GM21360 (cell line): ENCODE data around the gene ASAP2.

ENCODE experiments used
- ATAC-seq: cut with Tn5 transposase; IDR thresholded peaks from one replicate; pipeline ENCODE4 v1.9.1; 2021; ENCODE audit warnings: mild to moderate bottlenecking, moderate library complexity; ENCODE audit not compliant: unreplicated experiment

Gene ASAP2

DNA sequence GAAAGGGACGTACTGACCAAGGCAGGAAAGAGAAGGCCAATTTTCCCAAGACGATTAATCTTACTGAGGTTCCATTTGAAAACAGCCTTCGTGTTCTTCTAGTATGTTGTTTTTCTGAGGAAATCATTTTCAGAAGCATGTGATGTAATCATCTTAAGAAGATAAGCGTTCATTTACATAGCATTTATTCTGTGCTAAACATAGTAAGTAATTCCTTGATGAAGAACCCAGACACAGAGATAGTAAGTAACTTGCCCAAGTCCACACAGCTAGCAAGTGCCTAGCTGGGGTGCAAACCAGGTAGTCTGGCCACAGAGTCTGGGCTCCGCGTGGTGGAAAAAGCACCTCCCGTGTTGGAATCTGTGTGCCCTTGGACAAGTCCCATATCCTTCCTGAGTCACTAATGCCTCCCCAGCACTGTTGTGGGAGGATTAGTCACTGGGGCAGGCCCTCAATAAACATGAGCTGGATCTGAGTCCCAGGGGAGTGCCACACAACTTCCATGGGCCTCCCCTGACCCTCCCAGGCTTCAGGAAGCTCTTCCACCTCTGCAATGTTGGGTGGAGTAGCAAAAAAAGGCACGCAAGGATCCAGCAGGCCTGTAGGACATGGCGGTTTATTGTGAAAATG lies 26.9 kb upstream of the ASAP2 start:
- ATAC-seq, result no peak

- no peak for ATAC-seq
Measured at GRCh38 chr2:9184361-9184760, 22.3 kb upstream of the ASAP2 start.

GRCh38 chr2:9187620-9188214 lies 18.9 kb upstream of the ASAP2 start:
- no peak for ATAC-seq

GRCh38 chr2:9188823-9189222 lies 17.8 kb upstream of the ASAP2 start:
- ATAC-seq, result no peak

DNA sequence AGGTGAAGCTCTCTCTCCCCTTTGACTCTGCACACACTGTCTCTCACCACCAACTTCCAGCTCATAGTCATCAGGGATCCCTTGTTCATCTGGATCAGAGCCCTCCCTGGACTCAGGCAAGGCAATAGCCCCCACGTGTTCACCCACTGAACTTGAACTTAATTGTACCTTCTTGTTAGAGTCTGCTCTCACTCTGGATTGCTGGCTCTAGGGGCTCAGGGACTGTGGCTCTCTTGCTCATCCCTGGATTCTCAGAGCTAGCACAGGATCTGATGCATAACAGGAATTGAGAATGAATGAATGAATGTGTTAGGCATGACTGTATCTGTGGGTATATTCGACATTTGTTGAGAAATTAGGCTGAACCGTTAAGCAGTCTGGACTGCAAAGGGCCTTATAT lies 16.7 kb upstream of the ASAP2 start:
- no peak for ATAC-seq

- ATAC-seq, result no peak
Measured at GRCh38 chr2:9191041-9191481, 15.6 kb upstream of the ASAP2 start.

GRCh38 chr2:9192712-9193111 lies 13.9 kb upstream of the ASAP2 start:
- no peak for ATAC-seq

- no peak for ATAC-seq
Measured at GRCh38 chr2:9194352-9194751, 12.3 kb upstream of the ASAP2 start.

DNA sequence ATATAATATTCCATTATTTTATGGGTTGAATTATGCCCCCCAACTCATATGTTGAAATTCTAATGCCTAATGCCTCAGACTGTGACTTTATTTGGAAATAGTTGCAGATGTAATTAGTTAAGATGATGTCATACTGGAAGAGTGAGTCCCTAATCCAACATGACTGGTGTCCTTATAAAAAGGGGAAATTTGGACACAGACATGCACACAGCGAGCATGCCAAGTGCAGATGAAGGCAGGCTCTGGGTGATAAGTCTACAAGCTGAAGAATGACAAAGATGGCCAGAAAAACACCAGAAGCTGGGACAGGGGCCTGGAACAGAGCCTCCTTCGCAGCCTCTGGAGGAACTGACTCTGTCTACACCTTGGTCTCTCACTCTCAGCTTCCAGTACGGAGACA lies 10.0 kb upstream of the ASAP2 start:
- ATAC-seq, result no peak

- ATAC-seq, result no peak
Measured at GRCh38 chr2:9197916-9198315, 8.7 kb upstream of the ASAP2 start.

DNA sequence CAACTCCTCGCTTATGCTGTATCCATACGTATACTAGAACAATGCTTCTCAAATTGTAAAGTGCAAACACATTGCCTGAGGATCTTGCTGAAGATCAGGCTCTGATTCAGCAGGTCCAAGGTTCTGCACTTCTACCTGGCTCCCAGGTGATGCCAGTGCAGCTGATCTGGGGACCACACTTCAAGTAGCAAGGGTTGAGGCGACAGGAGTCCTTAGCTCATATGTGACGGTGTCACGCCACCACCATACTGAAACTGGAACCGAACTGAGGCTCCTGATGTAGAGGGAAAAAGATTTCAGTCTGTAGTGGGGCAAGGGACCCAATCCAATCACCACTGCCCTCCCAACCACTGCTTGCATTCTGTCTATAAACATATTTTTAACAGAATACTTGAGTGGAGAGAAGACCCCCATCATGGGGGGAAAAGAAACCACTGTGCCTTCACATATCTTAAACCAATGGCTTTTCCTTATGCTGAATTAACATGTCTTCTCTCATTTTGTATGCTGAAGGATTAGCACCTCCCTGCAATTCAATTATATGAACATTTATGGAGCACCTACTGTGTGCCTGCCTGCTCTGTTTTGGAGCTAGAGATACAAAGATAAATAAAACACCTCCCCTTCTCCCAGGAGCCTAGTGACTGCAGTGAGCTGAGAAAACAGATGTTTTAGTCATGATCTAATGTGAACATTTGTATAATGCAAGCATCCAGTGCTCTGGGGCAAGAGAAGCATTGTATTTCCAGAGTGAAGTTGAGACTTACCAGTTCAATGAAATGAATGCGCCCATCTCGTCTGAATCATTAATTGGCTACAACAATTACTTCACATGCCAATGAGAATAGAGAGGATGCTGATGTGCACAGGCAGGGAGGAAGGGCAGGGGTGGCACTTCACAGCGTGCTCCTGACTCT lies 6.6 kb upstream of the ASAP2 start:
- ATAC-seq, result no peak

DNA sequence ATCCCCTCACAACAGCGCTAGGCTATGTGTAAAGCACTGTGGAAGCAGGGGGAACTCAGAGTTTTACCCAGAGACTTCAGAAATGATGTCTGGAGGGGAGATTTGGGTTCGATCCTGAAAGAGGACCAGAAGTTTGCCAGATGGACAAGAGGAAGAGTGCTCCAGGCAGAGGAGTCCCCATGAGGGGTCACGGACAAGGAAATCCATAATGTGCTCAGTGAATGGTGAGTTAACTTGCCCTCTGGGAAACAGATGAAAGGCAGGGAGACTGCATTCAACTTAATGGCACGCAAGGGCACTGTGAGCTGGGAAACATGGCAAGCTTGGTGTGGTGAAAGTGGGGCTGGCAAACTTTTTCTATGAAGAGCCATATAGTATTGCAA lies 6.0 kb upstream of the ASAP2 start:
- ATAC-seq, result no peak

DNA sequence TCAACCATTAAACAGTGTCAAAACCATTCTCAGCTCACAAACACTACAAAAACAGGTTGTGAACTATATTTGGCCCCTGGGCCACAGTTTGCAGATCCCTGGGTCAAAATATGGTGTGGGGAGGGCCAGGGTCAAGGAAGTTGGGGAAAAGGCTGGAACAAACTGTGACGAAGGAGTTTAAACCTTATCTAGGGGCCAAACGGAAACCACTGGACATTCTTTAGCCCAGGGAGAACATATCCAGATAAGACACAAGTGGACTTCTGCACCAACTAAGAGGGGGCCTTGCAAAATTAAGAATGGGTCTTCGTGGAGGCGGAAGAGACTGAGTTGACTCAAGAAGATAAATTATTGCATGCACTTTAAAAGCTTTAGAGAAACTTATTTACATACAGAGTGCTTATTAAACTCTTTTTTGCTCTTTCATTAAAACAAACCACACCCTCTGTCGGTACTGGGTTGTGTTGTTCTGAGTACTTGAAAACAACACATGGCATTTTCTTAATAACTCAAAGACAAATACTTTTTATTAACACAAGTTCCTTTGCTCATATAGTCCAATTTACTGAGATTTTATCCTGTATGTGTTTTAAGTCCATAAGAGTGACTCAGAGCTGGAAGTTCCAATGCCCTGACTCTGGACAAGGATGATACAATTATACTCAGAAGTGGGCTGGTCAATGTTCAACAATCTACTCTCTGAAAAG lies 5.3 kb upstream of the ASAP2 start:
- ATAC-seq, result no peak

- ATAC-seq, result no peak
Measured at GRCh38 chr2:9203006-9203405, 3.6 kb upstream of the ASAP2 start.

- no peak for ATAC-seq
Measured at GRCh38 chr2:9203876-9204275, 2.7 kb upstream of the ASAP2 start.

DNA sequence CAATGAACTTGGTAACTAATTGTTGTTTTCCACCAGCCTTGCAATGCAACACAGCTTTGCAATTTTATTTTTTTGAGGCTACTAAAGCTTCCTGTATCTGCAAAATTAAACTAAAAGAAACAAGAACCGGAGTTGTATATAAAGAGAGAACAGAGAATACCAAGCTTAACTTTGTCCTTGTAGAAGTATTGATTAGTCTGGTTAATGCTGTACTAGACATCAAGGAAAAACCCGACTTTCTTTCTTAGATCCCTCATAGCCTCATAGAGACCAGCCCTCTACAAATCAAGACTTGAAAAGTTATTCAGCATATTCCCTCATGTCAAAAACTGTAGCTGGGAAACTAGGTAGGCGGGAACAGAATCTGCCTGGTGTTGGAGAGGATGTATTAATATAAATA lies 1.7 kb upstream of the ASAP2 start:
- ATAC-seq, result no peak

- ATAC-seq, result no peak
Measured at GRCh38 chr2:9205486-9205885, 1.1 kb upstream of the ASAP2 start.

- ATAC-seq, result peak; percentile 11
Measured at GRCh38 chr2:9206991-9207640, 504 bp downstream of the ASAP2 start.

- no peak for ATAC-seq
Measured at GRCh38 chr2:9207641-9208311, 1.2 kb downstream of the ASAP2 start.

- no peak for ATAC-seq
Measured at GRCh38 chr2:9208875-9209274, 2.3 kb downstream of the ASAP2 start.
